ENCODE data around the gene LPIN1. TPM values are rescaled to one million over a fixed set of nuclear protein-coding genes. Genes with fewer than 3 reads are reported as not detected.
"Not testable (repeated sequence)": the region's sequence is repeated elsewhere in the genome, so short reads cannot be mapped to it uniquely, and the experiment has no call there.

LPIN1 gene
- polyA plus RNA-seq, 2 donors: 25.5 to 65.4 TPM

DNA sequence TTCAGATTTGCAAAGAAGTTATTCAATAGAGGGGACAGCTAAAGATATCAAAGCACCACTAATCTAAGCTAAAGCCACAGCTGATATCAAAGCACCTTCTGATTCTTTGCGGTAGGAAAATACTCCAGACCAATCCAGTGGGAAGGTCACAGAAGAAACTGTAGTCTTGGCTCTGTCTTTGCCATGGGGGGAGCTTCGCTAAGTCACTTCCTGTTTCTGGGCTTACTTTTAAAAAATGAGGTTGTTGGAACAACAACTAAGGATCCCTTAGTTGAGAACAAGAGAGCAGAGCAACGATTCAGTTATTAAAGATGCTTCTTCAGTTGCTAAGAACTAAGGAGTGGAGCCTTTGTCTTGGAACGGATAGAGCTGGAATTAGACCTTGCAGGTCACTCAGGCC, 12.2 kb downstream of the LPIN1 start:
- Histone ChIP-seq H3K4me3 (ENCODE audit: low read depth in 1 of 2, low read length in 2 of 2) (no peak overlapping the region), H3K36me3 (ENCODE audit: control insufficient read depth in 2 of 2, insufficient read depth in 2 of 2, low read length in 1 of 2) (peaks cover 0 to 4% of the 10 kb centered on the region in 2 donors), H3K4me1 (ENCODE audit: control insufficient read depth in 2 of 2, insufficient read depth in 2 of 2, low read length in 1 of 2) (peaks cover 0 to 12% of the 10 kb centered on the region in 2 donors), H3K27ac (ENCODE audit: low read depth in 2 of 2, low read length in 1 of 2) (no peak overlapping the region), H3K9me3 (ENCODE audit: control insufficient read depth in 2 of 2, insufficient read depth in 1 of 2, low read depth in 1 of 2, low read length in 1 of 2) (no peaks in the 10 kb centered on the region), H3K27me3 (ENCODE audit: control insufficient read depth in 1 of 2, insufficient read depth in 2 of 2, low read length in 2 of 2) (no peaks in the 10 kb centered on the region)
- 81 to 82% methylated on average over 4 of the region's 4 CpGs for WGBS, 2 donors

DNA sequence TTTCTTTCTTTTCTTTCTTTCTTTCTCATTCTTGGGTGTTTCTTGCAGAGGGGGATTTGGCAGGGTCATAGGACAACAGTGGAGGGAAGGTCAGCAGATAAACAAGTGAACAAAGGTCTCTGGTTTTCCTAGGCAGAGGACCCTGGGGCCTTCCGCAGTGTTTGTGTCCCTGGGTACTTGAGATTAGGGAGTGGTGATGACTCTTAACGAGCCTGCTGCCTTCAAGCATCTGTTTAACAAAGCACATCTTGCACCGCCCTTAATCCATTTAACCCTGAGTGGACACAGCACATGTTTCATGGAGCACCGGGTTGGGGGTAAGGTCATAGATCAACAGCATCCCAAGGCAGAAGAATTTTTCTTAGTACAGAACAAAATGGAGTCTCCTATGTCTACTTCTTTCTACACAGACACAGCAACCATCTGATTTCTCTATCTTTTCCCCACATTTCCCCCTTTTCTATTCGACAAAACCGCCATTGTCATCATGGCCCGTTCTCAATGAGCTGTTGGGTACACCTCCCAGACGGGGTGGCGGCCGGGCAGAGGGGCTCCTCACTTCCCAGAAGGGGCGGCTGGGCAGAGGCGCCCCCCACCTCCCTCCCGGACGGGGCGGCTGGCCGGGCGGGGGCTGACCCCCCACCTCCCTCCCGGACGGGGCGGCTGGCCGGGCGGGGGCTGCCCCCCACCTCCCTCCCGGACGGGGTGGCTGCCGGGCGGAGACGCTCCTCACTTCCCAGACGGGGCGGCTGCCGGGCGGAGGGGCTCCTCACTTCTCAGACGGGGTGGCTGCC, 12.9 kb downstream of the LPIN1 start:
- WGBS, 2 donors: 90 to 91% methylated on average over 13 to 27 of the region's 32 CpGs

DNA sequence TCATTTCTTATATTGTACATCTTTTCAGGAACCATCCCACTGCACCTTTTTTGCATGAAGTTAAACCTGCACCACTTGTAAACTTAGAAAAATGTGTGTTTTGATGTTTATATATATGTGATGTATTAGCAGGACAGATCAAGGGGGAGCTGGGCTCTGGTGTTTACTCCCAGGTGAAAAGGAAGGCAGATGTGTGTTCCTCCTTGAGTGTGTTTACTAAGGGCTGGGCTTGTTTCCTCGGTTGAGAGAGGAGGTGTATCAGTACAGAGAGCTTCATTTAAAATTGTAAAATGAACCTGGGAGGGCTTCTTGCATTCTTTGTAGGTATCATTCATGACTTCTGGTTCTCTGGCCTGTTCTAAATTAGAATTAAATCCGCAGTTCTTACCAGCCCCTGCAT, 14.8 kb downstream of the LPIN1 start:
- Histone ChIP-seq H3K27ac (ENCODE audit: low read depth in 2 of 2, low read length in 1 of 2) (no peak overlapping the region), H3K9me3 (ENCODE audit: control insufficient read depth in 2 of 2, insufficient read depth in 1 of 2, low read depth in 1 of 2, low read length in 1 of 2) (no peaks in the 10 kb centered on the region), H3K4me1 (ENCODE audit: control insufficient read depth in 2 of 2, insufficient read depth in 2 of 2, low read length in 1 of 2) (peaks cover 2 to 3% of the 10 kb centered on the region in 2 donors), H3K36me3 (ENCODE audit: control insufficient read depth in 2 of 2, insufficient read depth in 2 of 2, low read length in 1 of 2) (peaks cover 5 to 14% of the 10 kb centered on the region in 2 donors), H3K27me3 (ENCODE audit: control insufficient read depth in 1 of 2, insufficient read depth in 2 of 2, low read length in 2 of 2) (no peaks in the 10 kb centered on the region), H3K4me3 (ENCODE audit: low read depth in 1 of 2, low read length in 2 of 2) (no peak overlapping the region)
- WGBS, 2 donors: 61 to 63% methylated on average over 2 of the region's 2 CpGs

More for the DNA sequence above, 12.9 kb downstream of the LPIN1 start:
- not testable (repeated sequence) for H3K27me3 ChIP-seq (ENCODE audit: control insufficient read depth in 1 of 2, insufficient read depth in 2 of 2, low read length in 2 of 2); H3K4me3 ChIP-seq (ENCODE audit: low read depth in 1 of 2, low read length in 2 of 2); H3K36me3 ChIP-seq (ENCODE audit: control insufficient read depth in 2 of 2, insufficient read depth in 2 of 2, low read length in 1 of 2); H3K4me1 ChIP-seq (ENCODE audit: control insufficient read depth in 2 of 2, insufficient read depth in 2 of 2, low read length in 1 of 2); H3K27ac ChIP-seq (ENCODE audit: low read depth in 2 of 2, low read length in 1 of 2); H3K9me3 ChIP-seq (ENCODE audit: control insufficient read depth in 2 of 2, insufficient read depth in 1 of 2, low read depth in 1 of 2, low read length in 1 of 2)

DNA sequence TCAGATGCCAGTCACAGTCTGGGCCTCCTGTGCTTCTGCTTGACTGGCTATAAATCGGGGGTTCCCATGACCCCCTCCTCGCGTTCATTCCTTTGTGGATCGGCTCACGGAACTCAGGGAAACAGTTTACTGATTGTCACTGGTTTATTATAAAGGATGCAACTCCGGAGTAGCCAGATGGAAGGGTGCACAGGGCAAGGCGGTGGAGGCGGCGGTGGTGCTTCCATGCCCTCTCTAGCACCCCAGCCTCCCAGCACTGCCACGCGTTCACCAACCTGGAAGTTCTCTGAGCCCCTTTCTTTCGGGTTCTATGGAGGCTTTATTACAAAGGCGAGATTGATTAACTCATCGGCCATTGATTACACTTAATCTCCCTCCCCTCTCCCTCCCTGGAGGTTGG, 15.6 kb downstream of the LPIN1 start:
- 92 to 95% methylated on average over 14 of the region's 14 CpGs for WGBS, 2 donors
- H3K9me3 ChIP-seq (ENCODE audit: control insufficient read depth in 2 of 2, insufficient read depth in 1 of 2, low read depth in 1 of 2, low read length in 1 of 2): no peaks in the 10 kb centered on the region
- H3K27ac ChIP-seq (ENCODE audit: low read depth in 2 of 2, low read length in 1 of 2): no peak overlapping the region
- H3K4me1 ChIP-seq (ENCODE audit: control insufficient read depth in 2 of 2, insufficient read depth in 2 of 2, low read length in 1 of 2): peaks cover 2 to 3% of the 10 kb centered on the region in 2 donors
- H3K4me3 ChIP-seq (ENCODE audit: low read depth in 1 of 2, low read length in 2 of 2): no peak overlapping the region
- H3K36me3 ChIP-seq (ENCODE audit: control insufficient read depth in 2 of 2, insufficient read depth in 2 of 2, low read length in 1 of 2): peaks cover 5 to 17% of the 10 kb centered on the region in 2 donors
- H3K27me3 ChIP-seq (ENCODE audit: control insufficient read depth in 1 of 2, insufficient read depth in 2 of 2, low read length in 2 of 2): no peaks in the 10 kb centered on the region

DNA sequence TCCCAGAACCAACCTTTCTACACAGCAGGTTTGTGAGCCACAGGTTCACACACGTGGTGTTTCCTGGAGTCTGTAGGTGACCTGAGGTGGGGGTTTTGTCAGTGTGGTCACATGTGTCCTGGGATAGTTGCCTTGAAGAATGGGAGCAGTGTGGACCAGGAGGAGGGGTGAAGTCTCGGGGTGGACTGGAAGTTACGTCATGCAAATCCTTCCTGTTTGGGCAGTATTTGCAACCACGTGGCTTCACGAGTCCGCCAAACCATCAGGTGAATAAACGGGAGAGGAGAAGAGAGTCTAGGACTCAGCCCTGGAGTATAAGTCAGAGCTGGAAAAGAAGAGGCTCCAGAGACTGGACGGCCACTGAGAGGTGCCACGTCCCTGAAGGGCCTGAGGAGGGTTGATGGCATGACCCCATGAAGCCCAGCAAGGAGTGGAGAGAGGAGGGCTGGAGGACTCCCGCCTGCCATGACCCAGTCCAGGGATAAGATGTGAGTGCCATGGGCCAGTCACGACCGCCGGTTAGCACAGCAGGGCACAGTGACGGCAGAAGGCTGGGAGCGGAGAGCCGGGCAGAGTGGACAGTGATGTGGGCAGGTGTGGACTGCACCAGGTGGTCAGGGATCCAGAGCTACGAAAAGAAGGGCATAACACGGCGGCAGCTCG, 16.5 kb downstream of the LPIN1 start:
- Histone ChIP-seq H3K27ac (ENCODE audit: low read depth in 2 of 2, low read length in 1 of 2) (no peak overlapping the region), H3K36me3 (ENCODE audit: control insufficient read depth in 2 of 2, insufficient read depth in 2 of 2, low read length in 1 of 2) (peaks cover 5 to 22% of the 10 kb centered on the region in 2 donors), H3K27me3 (ENCODE audit: control insufficient read depth in 1 of 2, insufficient read depth in 2 of 2, low read length in 2 of 2) (no peaks in the 10 kb centered on the region), H3K4me3 (ENCODE audit: low read depth in 1 of 2, low read length in 2 of 2) (no peak overlapping the region), H3K4me1 (ENCODE audit: control insufficient read depth in 2 of 2, insufficient read depth in 2 of 2, low read length in 1 of 2) (peaks cover 2 to 3% of the 10 kb centered on the region in 2 donors), H3K9me3 (ENCODE audit: control insufficient read depth in 2 of 2, insufficient read depth in 1 of 2, low read depth in 1 of 2, low read length in 1 of 2) (no peaks in the 10 kb centered on the region)
- WGBS, 2 donors: 89% methylated on average over 20 of the region's 20 CpGs

DNA sequence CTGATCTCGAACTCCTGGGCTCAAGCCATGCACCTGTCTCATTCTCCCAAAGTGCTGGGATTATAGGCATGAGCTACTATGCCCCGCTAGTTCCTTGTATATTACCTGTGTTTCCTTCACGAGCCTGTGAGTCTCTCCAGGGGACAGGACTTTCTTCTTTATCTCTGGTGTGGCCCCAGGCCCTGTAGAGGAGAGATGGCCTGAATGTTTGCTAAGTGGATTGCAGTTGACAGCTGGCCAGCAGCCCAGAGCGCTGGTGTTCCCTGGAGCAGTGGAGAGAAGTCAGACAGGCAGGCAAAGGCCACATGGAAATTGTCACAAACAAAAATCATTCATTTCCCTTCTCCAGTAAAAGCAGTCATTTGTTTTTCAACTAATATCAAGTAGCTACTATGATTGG, 17.9 kb downstream of the LPIN1 start:
- WGBS, 2 donors: 62 to 72% methylated on average over 4 of the region's 4 CpGs
- Histone ChIP-seq H3K36me3 (ENCODE audit: control insufficient read depth in 2 of 2, insufficient read depth in 2 of 2, low read length in 1 of 2) (peaks cover 5 to 22% of the 10 kb centered on the region in 2 donors), H3K27me3 (ENCODE audit: control insufficient read depth in 1 of 2, insufficient read depth in 2 of 2, low read length in 2 of 2) (no peaks in the 10 kb centered on the region), H3K27ac (ENCODE audit: low read depth in 2 of 2, low read length in 1 of 2) (no peak overlapping the region), H3K4me1 (ENCODE audit: control insufficient read depth in 2 of 2, insufficient read depth in 2 of 2, low read length in 1 of 2) (peaks cover 2 to 3% of the 10 kb centered on the region in 2 donors), H3K9me3 (ENCODE audit: control insufficient read depth in 2 of 2, insufficient read depth in 1 of 2, low read depth in 1 of 2, low read length in 1 of 2) (no peaks in the 10 kb centered on the region), H3K4me3 (ENCODE audit: low read depth in 1 of 2, low read length in 2 of 2) (no peak overlapping the region)

DNA sequence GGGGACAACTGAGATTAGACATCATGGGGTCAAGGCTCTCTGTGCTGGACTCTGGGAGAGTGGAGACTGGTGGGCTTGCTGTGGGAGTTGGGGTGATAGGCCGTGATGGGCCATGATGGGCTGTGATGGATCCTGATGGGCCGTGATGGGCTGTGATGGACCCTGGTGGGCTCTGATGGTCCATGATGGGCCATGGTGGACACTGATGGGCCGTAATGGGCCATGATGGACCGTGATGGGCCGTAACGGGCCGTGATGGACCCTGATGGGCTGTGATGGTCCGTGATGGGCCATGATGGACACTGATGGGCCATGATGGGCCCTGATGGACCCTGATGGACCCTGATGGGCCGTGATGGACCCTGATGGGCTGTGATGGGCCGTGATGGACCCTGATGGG, 18.5 kb downstream of the LPIN1 start:
- Histone ChIP-seq H3K4me3 (ENCODE audit: low read depth in 1 of 2, low read length in 2 of 2) (no peak overlapping the region), H3K27ac (ENCODE audit: low read depth in 2 of 2, low read length in 1 of 2) (no peak overlapping the region), H3K4me1 (ENCODE audit: control insufficient read depth in 2 of 2, insufficient read depth in 2 of 2, low read length in 1 of 2) (peaks cover 2 to 3% of the 10 kb centered on the region in 2 donors), H3K9me3 (ENCODE audit: control insufficient read depth in 2 of 2, insufficient read depth in 1 of 2, low read depth in 1 of 2, low read length in 1 of 2) (no peaks in the 10 kb centered on the region), H3K36me3 (ENCODE audit: control insufficient read depth in 2 of 2, insufficient read depth in 2 of 2, low read length in 1 of 2) (peaks cover 5 to 24% of the 10 kb centered on the region in 2 donors), H3K27me3 (ENCODE audit: control insufficient read depth in 1 of 2, insufficient read depth in 2 of 2, low read length in 2 of 2) (no peaks in the 10 kb centered on the region)
- 98 to 99% methylated on average over 10 of the region's 10 CpGs for WGBS, 2 donors

DNA sequence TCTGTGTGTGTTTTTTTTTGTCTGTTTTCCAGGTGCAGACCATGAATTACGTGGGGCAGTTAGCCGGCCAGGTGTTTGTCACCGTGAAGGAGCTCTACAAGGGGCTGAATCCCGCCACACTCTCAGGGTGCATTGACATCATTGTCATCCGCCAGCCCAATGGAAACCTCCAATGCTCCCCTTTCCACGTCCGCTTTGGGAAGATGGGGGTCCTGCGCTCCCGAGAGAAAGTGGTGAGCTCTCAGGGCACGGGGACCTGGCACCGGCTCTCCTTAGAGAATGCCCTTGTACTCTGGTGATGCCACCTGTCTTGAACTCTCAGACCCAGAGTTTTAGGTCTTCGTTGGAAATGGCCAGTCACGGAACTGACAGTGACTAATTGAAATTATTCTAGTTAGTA, 19.1 kb downstream of the LPIN1 start:
- Histone ChIP-seq H3K36me3 (ENCODE audit: control insufficient read depth in 2 of 2, insufficient read depth in 2 of 2, low read length in 1 of 2) (peaks cover 5 to 29% of the 10 kb centered on the region in 2 donors), H3K27ac (ENCODE audit: low read depth in 2 of 2, low read length in 1 of 2) (no peak overlapping the region), H3K27me3 (ENCODE audit: control insufficient read depth in 1 of 2, insufficient read depth in 2 of 2, low read length in 2 of 2) (no peaks in the 10 kb centered on the region), H3K4me1 (ENCODE audit: control insufficient read depth in 2 of 2, insufficient read depth in 2 of 2, low read length in 1 of 2) (peaks cover 2 to 3% of the 10 kb centered on the region in 2 donors), H3K4me3 (ENCODE audit: low read depth in 1 of 2, low read length in 2 of 2) (no peak overlapping the region), H3K9me3 (ENCODE audit: control insufficient read depth in 2 of 2, insufficient read depth in 1 of 2, low read depth in 1 of 2, low read length in 1 of 2) (no peaks in the 10 kb centered on the region)
- WGBS, 2 donors: 96 to 98% methylated on average over 13 of the region's 13 CpGs

DNA sequence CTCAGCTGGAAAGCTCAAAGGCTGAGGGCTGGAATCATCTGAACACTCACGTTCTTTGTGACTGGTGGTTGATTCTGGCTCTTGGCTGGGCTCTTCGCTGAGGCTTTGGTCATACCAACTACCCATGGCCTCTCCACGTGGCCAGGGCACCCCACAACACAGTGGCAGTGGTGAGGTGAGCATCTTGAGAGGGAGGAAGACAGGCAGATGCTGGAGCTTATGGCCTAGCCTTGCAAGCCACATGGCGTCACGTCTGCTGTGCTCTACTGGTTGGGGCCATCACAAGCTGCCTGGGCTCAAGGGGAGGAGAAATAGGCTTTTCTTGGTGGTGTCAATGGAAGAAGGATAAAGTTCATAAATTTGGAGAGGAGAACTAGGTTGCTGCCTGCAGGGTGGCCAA, 19.6 kb downstream of the LPIN1 start:
- H3K27me3 ChIP-seq (ENCODE audit: control insufficient read depth in 1 of 2, insufficient read depth in 2 of 2, low read length in 2 of 2): no peaks in the 10 kb centered on the region
- 96 to 97% methylated on average over 5 of the region's 5 CpGs for WGBS, 2 donors
- no peaks in the 10 kb centered on the region for H3K9me3 ChIP-seq (ENCODE audit: control insufficient read depth in 2 of 2, insufficient read depth in 1 of 2, low read depth in 1 of 2, low read length in 1 of 2)
- no peak overlapping the region for H3K4me3 ChIP-seq (ENCODE audit: low read depth in 1 of 2, low read length in 2 of 2)
- peaks cover 9 to 30% of the 10 kb centered on the region in 2 donors for H3K36me3 ChIP-seq (ENCODE audit: control insufficient read depth in 2 of 2, insufficient read depth in 2 of 2, low read length in 1 of 2)
- no peak overlapping the region for H3K27ac ChIP-seq (ENCODE audit: low read depth in 2 of 2, low read length in 1 of 2)
- H3K4me1 ChIP-seq (ENCODE audit: control insufficient read depth in 2 of 2, insufficient read depth in 2 of 2, low read length in 1 of 2): peaks cover 2 to 3% of the 10 kb centered on the region in 2 donors

Data from esophagus (tissue), 2 donors.